ENCODE measurements around the gene MBOAT2.

MBOAT2 gene

GRCh38 chr2:8984157-8984556 lies 19.3 kb downstream of the MBOAT2 start:
- Histone ChIP-seq H3K4me3 (ENCODE audit: low read length, poor library complexity, severe bottlenecking) (no peak overlapping the region), H3K4me2 (ENCODE audit: low read depth, low read length, poor library complexity, severe bottlenecking) (peak overlapping the region; percentile 26), H3K79me2 (ENCODE audit: insufficient read depth, low read length) (peaks cover 62% of the 10 kb centered on the region)

GRCh38 chr2:8983571-8983970 lies 19.9 kb downstream of the MBOAT2 start:
- Histone ChIP-seq H3F3A (ENCODE audit: low read depth) (no peaks in the 10 kb centered on the region), H3K4me3 (ENCODE audit: low read length, poor library complexity, severe bottlenecking) (no peak overlapping the region), H3K79me2 (ENCODE audit: insufficient read depth, low read length) (peaks cover 63% of the 10 kb centered on the region), H3K4me1 (ENCODE audit: insufficient read depth, low read length, poor library complexity, severe bottlenecking) (peaks cover 22% of the 10 kb centered on the region), H3K9me3 (ENCODE audit: insufficient read depth, low read depth, low read length) (no peaks in the 10 kb centered on the region), H3K4me2 (ENCODE audit: low read depth, low read length, poor library complexity, severe bottlenecking) (no peak overlapping the region), H4K20me1 (ENCODE audit: insufficient read depth, low read length, poor library complexity, severe bottlenecking) (no peaks in the 10 kb centered on the region), H2AFZ (ENCODE audit: low read length) (no peak overlapping the region), H3K36me3 (ENCODE audit: insufficient read depth, low read length) (no peaks in the 10 kb centered on the region), H3K9ac (ENCODE audit: low read depth, low read length, poor library complexity, severe bottlenecking) (no peak overlapping the region), H3K27me3 (ENCODE audit: insufficient read depth, low read length, poor library complexity, severe bottlenecking) (no peaks in the 10 kb centered on the region), H3K9me2 (replicated peaks; ENCODE audit: low read depth, low read length) (no peaks in the 10 kb centered on the region)
- TF ChIP-seq CTCF (conservative IDR thresholded peaks at IDR 0.05; ENCODE audit: low read length) (no peak), EZH2phosphoT487 (IDR thresholded peaks at IDR 0.05; ENCODE audit: borderline replicate concordance) (no peak)

More at GRCh38 chr2:8984157-8984556, 19.3 kb downstream of the MBOAT2 start:
- Histone ChIP-seq H3K4me1 (ENCODE audit: insufficient read depth, low read length, poor library complexity, severe bottlenecking) (peaks cover 24% of the 10 kb centered on the region), H2AFZ (ENCODE audit: low read length) (no peak overlapping the region), H3K27me3 (ENCODE audit: insufficient read depth, low read length, poor library complexity, severe bottlenecking) (no peaks in the 10 kb centered on the region), H4K20me1 (ENCODE audit: insufficient read depth, low read length, poor library complexity, severe bottlenecking) (no peaks in the 10 kb centered on the region), H3K9me2 (replicated peaks; ENCODE audit: low read depth, low read length) (no peaks in the 10 kb centered on the region), H3F3A (ENCODE audit: low read depth) (no peaks in the 10 kb centered on the region), H3K36me3 (ENCODE audit: insufficient read depth, low read length) (no peaks in the 10 kb centered on the region), H3K9ac (ENCODE audit: low read depth, low read length, poor library complexity, severe bottlenecking) (no peak overlapping the region), H3K9me3 (ENCODE audit: insufficient read depth, low read depth, low read length) (no peaks in the 10 kb centered on the region)
- TF ChIP-seq CTCF (conservative IDR thresholded peaks at IDR 0.05; ENCODE audit: low read length) (no peak), EZH2phosphoT487 (IDR thresholded peaks at IDR 0.05; ENCODE audit: borderline replicate concordance) (no peak)

GRCh38 chr2:8981876-8982275 lies 21.6 kb downstream of the MBOAT2 start:
- Histone ChIP-seq H3K9ac (ENCODE audit: low read depth, low read length, poor library complexity, severe bottlenecking) (no peak overlapping the region), H3K36me3 (ENCODE audit: insufficient read depth, low read length) (no peaks in the 10 kb centered on the region), H4K20me1 (ENCODE audit: insufficient read depth, low read length, poor library complexity, severe bottlenecking) (peaks cover 3% of the 10 kb centered on the region), H3K79me2 (ENCODE audit: insufficient read depth, low read length) (peaks cover 68% of the 10 kb centered on the region), H3K9me3 (ENCODE audit: insufficient read depth, low read depth, low read length) (no peaks in the 10 kb centered on the region), H3K4me1 (ENCODE audit: insufficient read depth, low read length, poor library complexity, severe bottlenecking) (peaks cover 23% of the 10 kb centered on the region), H3F3A (ENCODE audit: low read depth) (no peaks in the 10 kb centered on the region), H3K27me3 (ENCODE audit: insufficient read depth, low read length, poor library complexity, severe bottlenecking) (no peaks in the 10 kb centered on the region), H3K4me3 (ENCODE audit: low read length, poor library complexity, severe bottlenecking) (no peak overlapping the region), H2AFZ (ENCODE audit: low read length) (no peak overlapping the region), H3K9me2 (replicated peaks; ENCODE audit: low read depth, low read length) (no peaks in the 10 kb centered on the region), H3K4me2 (ENCODE audit: low read depth, low read length, poor library complexity, severe bottlenecking) (no peak overlapping the region)
- no peak for TF ChIP-seq EZH2phosphoT487 (IDR thresholded peaks at IDR 0.05; ENCODE audit: borderline replicate concordance)
- TF ChIP-seq CTCF (conservative IDR thresholded peaks at IDR 0.05; ENCODE audit: low read length), result no peak

Measured in Loucy (cell line).